Adrenal gland (tissue), 12 donors: Measurements from ENCODE around the gene ADAM17. TPM values are rescaled to one million over a fixed set of nuclear protein-coding genes. Genes with fewer than 3 reads are reported as not detected.

ENCODE experiments used
- DNase-seq, 7 donors: peaks; one replicate each; pipeline ENCODE4 v3.0.0-alpha.2; 2019 to 2020
- H3K27ac ChIP-seq, 5 donors: fragments of 200-600 bp; sonication (generic) in 4 of 5; 1 replicate in 3 of 5; 2 replicates in 2 of 5; pipeline versions ENCODE4 v1.5.1 to v1.8.0; 2016 to 2020; ENCODE audit warnings: mild to moderate bottlenecking in 1 of 5
- H3K27me3 ChIP-seq: fragments of 200-600 bp; 2 replicates; pipeline ENCODE4 v1.8.0; 2021
- H3K36me3 ChIP-seq, 2 donors: fragments of 200-600 bp; replicated peaks in 1 of 2; 1 replicate in 1 of 2; 2 replicates in 1 of 2; pipeline versions ENCODE4 v1.5.1 to v1.8.0; 2018 to 2022
- H3K4me1 ChIP-seq, 2 donors: fragments of 200-600 bp; replicated peaks in 1 of 2; 1 replicate in 1 of 2; 2 replicates in 1 of 2; pipeline versions ENCODE4 v1.5.1 to v1.8.0; 2018 to 2021
- H3K4me3 ChIP-seq, 4 donors: fragments of 200-600 bp; sonication (generic) in 3 of 4; one replicate each; pipeline ENCODE4 v1.5.1; 2016 to 2018
- H3K9me3 ChIP-seq, 3 donors: fragments of 200-600 bp; sonication (generic) in 1 of 3; replicated peaks in 1 of 3; 1 replicate in 2 of 3; 2 replicates in 1 of 3; pipeline versions ENCODE4 v1.5.1 to v1.8.0; 2016 to 2021
- CTCF ChIP-seq, 6 experiments: fragments of 450-650 bp in 4 of 6; fragments of 200-600 bp in 2 of 6; sonication (generic) in 1 of 6; IDR thresholded peaks; 1 replicate in 5 of 6; 2 replicates in 1 of 6; pipeline versions ENCODE4 v1.5.1 to v1.8.0; 2016 to 2021; ENCODE audit warnings: antibody characterized with exemption in 6 of 6, mild to moderate bottlenecking in 2 of 6, moderate library complexity in 1 of 6
- POLR2A ChIP-seq, 2 donors: fragments of 450-650 bp; IDR thresholded peaks; one replicate each; pipeline ENCODE4 v1.6.1; 2017; ENCODE audit warnings: antibody characterized with exemption in 2 of 2, mild to moderate bottlenecking in 2 of 2, moderate library complexity in 1 of 2
- WGBS, 4 donors: extraction: QIAGEN DNeasy Blood & Tissue Kit in 2 of 4; methylation state at CpG; one replicate each; pipeline versions ENCODE4 v1.1.5 to v1.1.7; 2013 to 2017; 5-methylcytosine and 5-hydroxymethylcytosine counted together
- intact Hi-C, 2 donors: fragments of 100-400 bp; cut with DNase I; formaldehyde crosslinking; loops; one replicate each; pipeline versions ENCODE4 v1.14.1 to v1.15.0; 2022 to 2023
- polyA plus RNA-seq, 3 donors: library from polyadenylated mRNA; stranded (reverse); fragments of 200-250 nt in 2 of 3; fragments of 350-450 nt in 1 of 3; fragmentation: Illumina TruSeq in 1 of 3; extraction: RNeasy Lipid Tissue Mini Kit (QIAGEN cat#74804) in 1 of 3; gene quantifications; one replicate each; pipeline ENCODE4 v1.2.3, GENCODE V29; 2013 to 2014
- total RNA-seq, 9 donors: library from RNA; depleted of rRNA in 4 of 9; stranded (reverse); fragments of >200 nt in 4 of 9; fragments of 120-200 nt in 1 of 9; fragmentation: NEBNext Ultra II Directional in 1 of 9; extraction: Animal tissue kit (Norgen Biotek cat#: 25700) in 1 of 9; gene quantifications; one replicate each; pipeline versions ENCODE4 v1.1.0 to v1.2.4, GENCODE V29; 2013 to 2023
- donor health status: healthy with polysubstance abuse.
- donor health status: Bipolar disorder and iron deficiency.
- donor health status: DM: yes; HTN: yes; CAD: no.
- donor health status: DM: no; HTN: no; CAD: no.
- donor health status: DM: no; HTN: no; CAD: no.
- donor health status: DM: yes; HTN: yes; CAD: no.

Gene ADAM17
- total and polyA plus RNA-seq, 12 donors: 10.6 to 39.4 (median 19.7) TPM

GRCh38 chr2:9462313-9462712, 93.3 kb downstream of the ADAM17 start:
- H3K9me3 ChIP-seq: no peaks in the 10 kb centered on the region
- WGBS, 4 donors: 72 to 91% (median 90%) methylated on average over 5 of the region's 5 CpGs
- peaks cover 0 to 2% of the 10 kb centered on the region in 2 donors for H3K4me1 ChIP-seq
- intact Hi-C loops: no loop called here
- no peaks in the 10 kb centered on the region for H3K27me3 ChIP-seq
- H3K4me3 ChIP-seq: no peak overlapping the region
- DNase-seq: no peak
- H3K27ac ChIP-seq: no peak overlapping the region
- no peak for TF ChIP-seq POLR2A (IDR thresholded peaks at IDR 0.05)
- TF ChIP-seq CTCF (IDR thresholded peaks at IDR 0.05): no peak
- peaks cover 0 to 21% of the 10 kb centered on the region in 2 donors for H3K36me3 ChIP-seq

DNA sequence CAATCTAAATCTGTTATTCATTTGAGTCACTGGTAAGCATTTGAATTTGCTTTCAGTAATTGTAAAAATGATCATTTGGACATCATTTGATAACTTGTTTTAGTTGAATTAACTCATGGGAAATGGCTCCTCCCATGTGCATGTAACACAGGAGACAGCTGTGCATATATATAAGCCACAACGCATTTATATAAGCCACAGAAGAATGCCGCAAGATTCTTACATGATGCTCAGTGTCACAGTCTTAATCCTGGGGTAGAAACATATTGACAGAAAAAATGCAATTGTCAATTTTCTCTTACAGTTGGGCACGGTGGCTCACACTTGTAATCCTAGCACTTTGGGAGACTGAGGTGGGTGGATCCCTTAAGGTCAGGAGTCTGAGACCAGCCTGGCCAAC, 94.6 kb downstream of the ADAM17 start:
- no peaks in the 10 kb centered on the region for H3K27me3 ChIP-seq
- no peaks in the 10 kb centered on the region for H3K9me3 ChIP-seq
- 89 to 97% (median 93%) methylated on average over 3 of the region's 3 CpGs for WGBS, 4 donors
- DNase-seq: no peak
- no peak overlapping the region for H3K4me3 ChIP-seq
- H3K4me1 ChIP-seq: no peaks in the 10 kb centered on the region
- H3K36me3 ChIP-seq: peaks cover 0 to 22% of the 10 kb centered on the region in 2 donors
- intact Hi-C loops: no loop called here
- no peak overlapping the region for H3K27ac ChIP-seq
- TF ChIP-seq POLR2A (IDR thresholded peaks at IDR 0.05) (no peak), CTCF (IDR thresholded peaks at IDR 0.05) (no peak)

GRCh38 chr2:9460441-9461017, 95.1 kb downstream of the ADAM17 start:
- TF ChIP-seq POLR2A (IDR thresholded peaks at IDR 0.05) (no peak), CTCF (IDR thresholded peaks at IDR 0.05) (no peak)
- intact Hi-C loops: no loop called here
- Histone ChIP-seq H3K27me3 (no peaks in the 10 kb centered on the region), H3K36me3 (peaks cover 0 to 22% of the 10 kb centered on the region in 2 donors), H3K4me1 (no peaks in the 10 kb centered on the region), H3K9me3 (no peaks in the 10 kb centered on the region), H3K27ac (no peak overlapping the region), H3K4me3 (no peak overlapping the region)
- DNase-seq: no peak
- WGBS, 4 donors: 88 to 96% (median 90%) methylated on average over 3 of the region's 3 CpGs

DNA sequence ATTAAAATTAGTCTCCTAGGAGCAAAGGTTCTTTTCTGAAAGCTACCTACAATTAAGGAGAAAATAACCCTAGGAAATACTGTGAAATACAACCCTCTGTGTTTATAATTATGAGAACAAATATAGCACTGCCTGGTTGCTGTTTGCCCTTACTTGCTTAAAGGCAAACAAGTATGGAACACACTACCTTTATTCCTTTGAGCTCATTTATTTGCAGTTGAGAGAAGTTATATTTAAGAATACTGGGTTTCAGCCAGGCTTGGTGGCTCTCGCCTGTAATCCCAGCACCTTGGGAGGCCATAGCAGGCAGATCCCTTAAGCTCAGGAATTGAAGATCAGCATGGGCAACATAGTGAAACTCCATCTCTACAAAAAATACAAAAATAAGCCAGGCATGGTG, 104.4 kb downstream of the ADAM17 start:
- Histone ChIP-seq H3K36me3 (peaks cover 0 to 34% of the 10 kb centered on the region in 2 donors), H3K4me3 (no peak overlapping the region), H3K9me3 (no peaks in the 10 kb centered on the region), H3K27ac (no peak overlapping the region), H3K27me3 (no peaks in the 10 kb centered on the region), H3K4me1 (no peaks in the 10 kb centered on the region)
- DNase-seq: no peak
- WGBS, 4 donors: 87 to 100% (median 98%) methylated on average over 1 of the region's 1 CpG
- TF ChIP-seq CTCF (IDR thresholded peaks at IDR 0.05): no peak
- TF ChIP-seq POLR2A (IDR thresholded peaks at IDR 0.05): no peak
- intact Hi-C loops: no loop called here
